ENCODE data around the gene SH3BGRL3. TPM values are rescaled to one million over a fixed set of nuclear protein-coding genes. Genes with fewer than 3 reads are reported as not detected.

The SH3BGRL3 gene
- total and polyA plus RNA-seq, 2 experiments from 2014 or later: 240 to 2,795 TPM

- H3K4me2 ChIP-seq (ENCODE audit: unreplicated experiment): no peak overlapping the region
- 96 to 97% methylated on average over 9 of the region's 9 CpGs for WGBS, 2 experiments (ENCODE audit: low coverage in 1 of 2, low lambda C conversion rate in 2 of 2, missing lambda C conversion rate in 2 of 2)
- peaks cover 18% of the 10 kb centered on the region; the same call in 1 of the 2 replicates for H3K36me3 ChIP-seq (ENCODE audit: low read depth)
- no peak overlapping the region for H3K27ac ChIP-seq
- H3K9ac ChIP-seq: no peak overlapping the region
- no peaks in the 10 kb centered on the region for H3K4me1 ChIP-seq (ENCODE audit: insufficient read depth)
- no peaks in the 10 kb centered on the region for H3F3A ChIP-seq (ENCODE audit: insufficient read depth)
- H2AFZ ChIP-seq: no peak overlapping the region
- DNase-seq: no peak
- no peaks in the 10 kb centered on the region for H3K27me3 ChIP-seq (replicated peaks; ENCODE audit: insufficient read depth)
- H3K79me2 ChIP-seq (ENCODE audit: insufficient read depth): no peaks in the 10 kb centered on the region
- no peaks in the 10 kb centered on the region for H4K20me1 ChIP-seq (ENCODE audit: insufficient read depth)
- H3K9me3 ChIP-seq (ENCODE audit: low read depth): no peaks in the 10 kb centered on the region
- H3K4me3 ChIP-seq: no peak overlapping the region
- TF ChIP-seq EZH2phosphoT487 (IDR thresholded peaks at IDR 0.05; ENCODE audit: insufficient read depth, low read depth) (no peak), EZH2 (IDR thresholded peaks at IDR 0.05; ENCODE audit: insufficient read depth, poor library complexity, severe bottlenecking) (no peak)
- no peaks in the 10 kb centered on the region for H3K9me2 ChIP-seq (ENCODE audit: insufficient read depth)
- in situ Hi-C loops (cut with MboI): no loop called here
These were observed 11.3 kb upstream of the SH3BGRL3 start for GRCh38 chr1:26268290-26269197.

- TF ChIP-seq EZH2phosphoT487 (IDR thresholded peaks at IDR 0.05; ENCODE audit: insufficient read depth, low read depth): no peak
- TF ChIP-seq EZH2 (IDR thresholded peaks at IDR 0.05; ENCODE audit: insufficient read depth, poor library complexity, severe bottlenecking): no peak
- H2AFZ ChIP-seq: no peak overlapping the region
- H3K4me2 ChIP-seq (ENCODE audit: unreplicated experiment): no peak overlapping the region
- H3K4me1 ChIP-seq (ENCODE audit: insufficient read depth): no peaks in the 10 kb centered on the region
- no peaks in the 10 kb centered on the region for H4K20me1 ChIP-seq (ENCODE audit: insufficient read depth)
- peaks cover 3% of the 10 kb centered on the region for H3F3A ChIP-seq (ENCODE audit: insufficient read depth)
- no peak overlapping the region for H3K4me3 ChIP-seq
- WGBS, 2 experiments (ENCODE audit: low coverage in 1 of 2, low lambda C conversion rate in 2 of 2, missing lambda C conversion rate in 2 of 2): 88 to 89% methylated on average over 4 of the region's 4 CpGs
- no peaks in the 10 kb centered on the region for H3K79me2 ChIP-seq (ENCODE audit: insufficient read depth)
- peaks cover 18% of the 10 kb centered on the region; the same call in 1 of the 2 replicates for H3K36me3 ChIP-seq (ENCODE audit: low read depth)
- H3K9me3 ChIP-seq (ENCODE audit: low read depth): no peaks in the 10 kb centered on the region
- in situ Hi-C loops (cut with MboI): no loop called here
- no peaks in the 10 kb centered on the region for H3K9me2 ChIP-seq (ENCODE audit: insufficient read depth)
- no peak for DNase-seq
- H3K27ac ChIP-seq: no peak overlapping the region
- H3K27me3 ChIP-seq (replicated peaks; ENCODE audit: insufficient read depth): no peaks in the 10 kb centered on the region
- H3K9ac ChIP-seq: no peak overlapping the region
These were observed 10.7 kb upstream of the SH3BGRL3 start for GRCh38 chr1:26269198-26269550.

- Histone ChIP-seq H3K27ac (peak overlapping the region; percentile 95), H3K4me3 (no peak overlapping the region), H3K9ac (peak overlapping the region; percentile 75), H3K36me3 (ENCODE audit: low read depth) (no peaks in the 10 kb centered on the region), H3K4me1 (ENCODE audit: insufficient read depth) (peaks cover 48% of the 10 kb centered on the region), H3K4me2 (ENCODE audit: unreplicated experiment) (peak overlapping the region; percentile 73), H3K9me3 (ENCODE audit: low read depth) (no peaks in the 10 kb centered on the region), H3K79me2 (ENCODE audit: insufficient read depth) (no peaks in the 10 kb centered on the region), H4K20me1 (ENCODE audit: insufficient read depth) (no peaks in the 10 kb centered on the region), H3F3A (ENCODE audit: insufficient read depth) (peaks cover 55% of the 10 kb centered on the region), H2AFZ (peak overlapping the region; percentile 73), H3K27me3 (replicated peaks; ENCODE audit: insufficient read depth) (no peaks in the 10 kb centered on the region), H3K9me2 (ENCODE audit: insufficient read depth) (no peaks in the 10 kb centered on the region)
- in situ Hi-C loops (cut with MboI): no loop called here
- peak; percentile 61 for DNase-seq
- TF ChIP-seq EZH2 (IDR thresholded peaks at IDR 0.05; ENCODE audit: insufficient read depth, poor library complexity, severe bottlenecking) (no peak), EZH2phosphoT487 (IDR thresholded peaks at IDR 0.05; ENCODE audit: insufficient read depth, low read depth) (no peak)
- WGBS, 2 experiments (ENCODE audit: low coverage in 1 of 2, low lambda C conversion rate in 2 of 2, missing lambda C conversion rate in 2 of 2): 65 to 71% methylated on average over 11 of the region's 11 CpGs
These were observed 5.0 kb upstream of the SH3BGRL3 start for GRCh38 chr1:26274801-26275425.

GRCh38 chr1:26275580-26276431, 4.1 kb upstream of the SH3BGRL3 start:
- 1 to 4% methylated on average over 3 of the region's 3 CpGs for WGBS, 2 experiments (ENCODE audit: low coverage in 1 of 2, low lambda C conversion rate in 2 of 2, missing lambda C conversion rate in 2 of 2)

More at GRCh38 chr1:26275580-26276431, 4.1 kb upstream of the SH3BGRL3 start:
- H4K20me1 ChIP-seq (ENCODE audit: insufficient read depth): no peaks in the 10 kb centered on the region
- peak overlapping the region; percentile 49 for H3K4me3 ChIP-seq
- H3K9me2 ChIP-seq (ENCODE audit: insufficient read depth): no peaks in the 10 kb centered on the region
- H3K27ac ChIP-seq: peak overlapping the region; percentile 95
- no peaks in the 10 kb centered on the region for H3K27me3 ChIP-seq (replicated peaks; ENCODE audit: insufficient read depth)
- H3K9me3 ChIP-seq (ENCODE audit: low read depth): no peaks in the 10 kb centered on the region
- peak overlapping the region; percentile 75 for H3K9ac ChIP-seq
- peaks cover 55% of the 10 kb centered on the region for H3F3A ChIP-seq (ENCODE audit: insufficient read depth)
- H3K36me3 ChIP-seq (ENCODE audit: low read depth): no peaks in the 10 kb centered on the region
- in situ Hi-C loops (cut with MboI): no loop called here
- peaks cover 9% of the 10 kb centered on the region for H3K79me2 ChIP-seq (ENCODE audit: insufficient read depth)
- peak overlapping the region; percentile 73 for H3K4me2 ChIP-seq (ENCODE audit: unreplicated experiment)
- H2AFZ ChIP-seq: peak overlapping the region; percentile 73
- H3K4me1 ChIP-seq (ENCODE audit: insufficient read depth): peaks cover 48% of the 10 kb centered on the region
- no peak for TF ChIP-seq EZH2 (IDR thresholded peaks at IDR 0.05; ENCODE audit: insufficient read depth, poor library complexity, severe bottlenecking)
- TF ChIP-seq EZH2phosphoT487 (IDR thresholded peaks at IDR 0.05; ENCODE audit: insufficient read depth, low read depth): no peak
- peak; percentile 97 for DNase-seq

All from GM23248 (cell line).